Keratinocyte (primary cell): Measurements from ENCODE around the gene PCNX1.
"Not testable (repeated sequence)": the region's sequence is repeated elsewhere in the genome, so short reads cannot be mapped to it uniquely, and the experiment has no call there.

ENCODE experiments used
- EZH2 ChIP-seq: IDR thresholded peaks from one replicate; pipeline ENCODE4 v1.6.1; 2012; ENCODE audit warnings: inconsistent platforms, mild to moderate bottlenecking, low read length, moderate library complexity
- TF ChIP-seq, protein P1 (sequence below), 3 experiments: IDR thresholded peaks in 1 of 3; conservative IDR thresholded peaks in 1 of 3; optimal IDR thresholded peaks in 1 of 3; 2 replicates in 2 of 3; 3 replicates in 1 of 3; pipeline versions ENCODE3 to v1.5.1; 2011; ENCODE audit warnings: low read length in 3 of 3, mild to moderate bottlenecking in 3 of 3, moderate library complexity in 2 of 3, control low read depth in 1 of 3, inconsistent platforms in 1 of 3; ENCODE audit not compliant: insufficient read depth in 2 of 3; ENCODE audit errors: extremely low read depth in 1 of 3

DNA sequence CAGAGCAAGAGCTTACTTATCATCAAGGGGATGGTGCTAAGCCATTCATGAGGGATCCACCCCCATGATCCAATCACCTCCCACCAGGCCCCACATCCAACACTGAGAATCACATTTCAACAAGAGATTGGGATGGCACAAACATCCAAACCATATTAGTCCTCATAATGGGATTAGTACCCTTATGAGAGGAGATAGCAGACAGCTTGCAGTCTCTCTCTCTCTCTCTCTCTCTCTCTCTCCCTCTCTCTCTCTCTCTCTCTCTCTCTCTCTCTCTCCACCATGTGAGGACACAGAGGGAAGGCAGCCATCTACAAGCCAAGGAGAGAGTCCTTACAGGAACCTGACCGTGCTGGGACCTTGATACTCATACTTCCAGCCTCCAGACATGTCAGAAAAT is 26.4 kb upstream of the PCNX1 start:
- TF ChIP-seq, protein P1, sequence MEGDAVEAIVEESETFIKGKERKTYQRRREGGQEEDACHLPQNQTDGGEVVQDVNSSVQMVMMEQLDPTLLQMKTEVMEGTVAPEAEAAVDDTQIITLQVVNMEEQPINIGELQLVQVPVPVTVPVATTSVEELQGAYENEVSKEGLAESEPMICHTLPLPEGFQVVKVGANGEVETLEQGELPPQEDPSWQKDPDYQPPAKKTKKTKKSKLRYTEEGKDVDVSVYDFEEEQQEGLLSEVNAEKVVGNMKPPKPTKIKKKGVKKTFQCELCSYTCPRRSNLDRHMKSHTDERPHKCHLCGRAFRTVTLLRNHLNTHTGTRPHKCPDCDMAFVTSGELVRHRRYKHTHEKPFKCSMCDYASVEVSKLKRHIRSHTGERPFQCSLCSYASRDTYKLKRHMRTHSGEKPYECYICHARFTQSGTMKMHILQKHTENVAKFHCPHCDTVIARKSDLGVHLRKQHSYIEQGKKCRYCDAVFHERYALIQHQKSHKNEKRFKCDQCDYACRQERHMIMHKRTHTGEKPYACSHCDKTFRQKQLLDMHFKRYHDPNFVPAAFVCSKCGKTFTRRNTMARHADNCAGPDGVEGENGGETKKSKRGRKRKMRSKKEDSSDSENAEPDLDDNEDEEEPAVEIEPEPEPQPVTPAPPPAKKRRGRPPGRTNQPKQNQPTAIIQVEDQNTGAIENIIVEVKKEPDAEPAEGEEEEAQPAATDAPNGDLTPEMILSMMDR (optimal IDR thresholded peaks at IDR 0.05 in 1 of 3, IDR thresholded peaks at IDR 0.05 in 1 of 3, conservative IDR thresholded peaks at IDR 0.05 in 1 of 3; ENCODE audit: extremely low read depth in 1 of 3, insufficient read depth in 2 of 3, low read length in 3 of 3) = not testable (repeated sequence)
- not testable (repeated sequence) for TF ChIP-seq EZH2
